DMS53 treated with DMSO at 0.1 percent for 48 hours (cell line): ENCODE data around the gene MID2.
"Not testable (repeated sequence)": the region's sequence is repeated elsewhere in the genome, so short reads cannot be mapped to it uniquely, and the experiment has no call there.

Source experiments
- DNase-seq: peaks from one replicate; lab custom pipeline; 2025; ENCODE audit not compliant: unreplicated experiment; lab: John Stamatoyannopoulos, UW

MID2 gene

GRCh38 chrX:107940095-107940494 is 114.4 kb downstream of the MID2 start:
- no peak for DNase-seq

- not testable (repeated sequence) for DNase-seq
Observed at GRCh38 chrX:107955337-107955736, 129.7 kb downstream of the MID2 start.

- no peak for DNase-seq
Observed at GRCh38 chrX:107968623-107969022, 143.0 kb downstream of the MID2 start.

GRCh38 chrX:107970073-107970472 is 144.4 kb downstream of the MID2 start:
- no peak for DNase-seq

- DNase-seq, result no peak
Observed at GRCh38 chrX:107971636-107972035, 146.0 kb downstream of the MID2 start.
